Left forelimb (tissue), 1 donor: ENCODE data around the gene AMOT.

Experiments
- DNase-seq: peaks from one replicate; pipeline ENCODE4 v3.0.0-alpha.2; 2018; ENCODE audit warnings: low spot score

AMOT gene

DNA sequence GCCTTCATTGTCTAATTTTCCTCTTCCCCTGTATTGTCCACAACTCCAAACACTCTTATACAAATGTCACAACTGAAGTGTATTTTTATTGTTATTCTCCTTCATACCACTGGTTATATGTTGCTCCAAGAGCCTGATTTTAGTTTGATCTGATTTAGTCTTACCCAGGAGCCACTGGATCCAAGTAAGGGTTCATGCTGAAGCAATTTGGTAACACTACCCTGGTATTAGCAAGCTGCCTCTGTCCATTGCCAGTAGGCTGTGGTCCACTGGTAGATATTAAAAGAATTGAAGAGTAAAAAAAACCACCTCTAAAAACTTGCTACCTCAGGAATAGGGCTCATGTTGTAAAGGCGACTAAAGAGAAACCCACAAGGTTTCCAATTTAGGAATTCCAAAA, 41.2 kb downstream of the AMOT start:
- DNase-seq: no peak

DNA sequence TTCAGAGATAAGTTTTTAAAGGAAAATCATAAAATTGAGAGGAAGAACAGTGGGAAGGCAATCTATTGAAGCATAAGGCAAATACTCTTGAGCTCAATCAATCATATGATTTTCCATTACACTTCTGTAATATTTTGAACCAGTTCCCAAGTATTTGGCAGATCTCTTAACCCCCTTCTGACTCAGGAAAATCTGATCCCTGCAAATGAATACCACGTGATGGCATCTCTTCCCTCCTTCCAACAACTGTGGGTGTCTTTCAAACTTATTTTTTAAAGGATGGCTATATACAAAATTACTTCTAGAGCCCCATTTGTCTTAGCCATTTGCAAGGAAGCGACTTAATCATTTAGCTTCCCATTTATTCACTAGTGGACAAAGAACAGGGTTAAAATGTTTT, 41.9 kb downstream of the AMOT start:
- DNase-seq: no peak

DNA sequence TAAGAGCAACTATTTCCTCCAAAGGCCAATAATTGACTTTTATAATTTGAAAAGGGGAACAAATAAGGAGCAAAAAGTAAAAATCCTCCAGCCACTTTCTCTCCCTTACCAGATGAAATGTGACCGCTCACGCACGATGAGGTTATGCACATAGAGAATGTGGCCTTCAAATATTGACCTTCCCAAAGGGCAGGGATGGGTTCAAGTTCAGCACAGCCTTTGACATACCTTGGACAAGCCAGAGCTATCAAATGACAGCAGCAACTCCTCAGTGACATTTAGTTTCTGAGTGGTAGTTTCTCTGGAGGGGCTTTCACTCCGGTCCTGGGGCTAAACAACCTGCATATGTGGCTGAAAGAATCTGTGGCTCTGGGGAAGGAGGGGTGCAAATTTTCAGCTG, 50.7 kb downstream of the AMOT start:
- DNase-seq: no peak

DNA sequence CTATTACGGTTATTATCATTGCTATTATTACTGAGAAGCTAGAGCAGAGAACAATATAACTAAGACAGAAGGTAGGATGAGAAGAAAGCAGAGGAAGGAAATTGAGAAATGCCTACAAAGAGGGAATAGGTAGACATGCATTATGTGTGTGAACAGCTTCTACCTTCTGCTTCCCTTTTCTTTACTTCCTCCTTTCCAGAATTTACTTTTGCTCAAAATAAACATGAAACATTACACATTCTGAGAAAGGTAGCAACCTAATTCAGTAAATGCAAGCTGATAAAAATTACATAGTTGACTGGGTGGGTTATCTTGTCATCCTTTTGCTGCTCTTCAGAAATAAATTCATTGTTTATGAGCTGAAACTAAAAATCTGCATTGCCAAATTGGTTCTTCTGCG, 54.6 kb downstream of the AMOT start:
- DNase-seq: no peak

DNA sequence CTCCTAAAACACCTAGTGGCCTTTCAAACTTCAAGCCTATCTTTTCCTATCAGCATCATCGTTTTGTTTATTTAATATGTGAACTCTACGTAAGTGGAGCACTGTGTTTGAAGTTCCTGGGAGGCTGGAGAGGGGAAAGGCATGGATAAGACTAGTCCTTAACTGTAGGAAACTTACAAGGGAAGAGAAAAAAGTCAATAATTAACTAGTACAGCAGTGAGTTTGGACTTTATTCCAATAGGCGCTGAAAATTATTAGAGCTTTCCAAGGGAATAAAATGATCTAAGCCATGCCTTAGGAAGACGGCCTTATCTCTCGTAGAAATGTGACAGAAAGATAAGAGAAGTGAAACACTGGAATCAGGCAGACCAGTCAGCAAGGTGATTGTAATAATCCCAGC, 55.3 kb downstream of the AMOT start:
- DNase-seq: no peak

DNA sequence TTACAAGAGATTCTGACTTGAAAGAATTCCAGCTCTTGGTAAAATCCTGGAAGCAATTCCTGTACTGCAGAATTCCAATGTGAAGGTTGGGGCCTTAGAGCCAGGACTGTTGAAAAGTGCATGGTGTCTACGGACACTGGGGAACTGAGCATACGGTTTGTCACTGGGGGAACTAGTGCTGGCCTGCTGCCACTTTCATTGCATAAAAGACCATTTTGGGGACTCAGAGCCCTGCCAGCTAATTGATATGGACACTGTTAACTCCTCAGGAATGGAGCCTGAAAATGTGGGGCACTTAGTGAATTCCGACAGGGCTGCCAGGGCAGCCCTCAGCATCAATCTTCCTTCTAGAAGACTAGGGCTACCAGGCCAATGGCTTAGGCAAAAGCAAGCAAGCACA, 55.9 kb downstream of the AMOT start:
- DNase-seq: no peak

DNA sequence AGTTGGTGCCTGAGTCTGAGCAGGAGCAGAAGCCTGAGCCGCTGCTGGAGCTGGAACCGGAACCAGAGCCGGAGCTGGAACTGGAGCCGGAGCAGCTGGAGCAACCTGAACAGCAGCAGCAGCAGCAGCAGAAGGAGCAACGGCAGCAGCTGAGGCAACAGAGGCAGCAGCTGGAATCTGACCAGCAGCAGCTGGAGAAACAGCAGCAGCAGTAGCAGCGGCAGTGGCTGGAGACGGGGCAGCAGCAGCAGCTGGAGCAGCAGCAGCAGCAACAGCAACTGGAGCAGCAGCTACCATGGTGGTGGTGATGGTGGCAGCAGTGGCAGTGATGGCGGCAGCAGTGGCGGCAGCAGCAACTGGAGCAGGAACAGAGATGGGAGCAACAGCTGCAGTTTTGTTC, 61.5 kb downstream of the AMOT start:
- no peak for DNase-seq

DNA sequence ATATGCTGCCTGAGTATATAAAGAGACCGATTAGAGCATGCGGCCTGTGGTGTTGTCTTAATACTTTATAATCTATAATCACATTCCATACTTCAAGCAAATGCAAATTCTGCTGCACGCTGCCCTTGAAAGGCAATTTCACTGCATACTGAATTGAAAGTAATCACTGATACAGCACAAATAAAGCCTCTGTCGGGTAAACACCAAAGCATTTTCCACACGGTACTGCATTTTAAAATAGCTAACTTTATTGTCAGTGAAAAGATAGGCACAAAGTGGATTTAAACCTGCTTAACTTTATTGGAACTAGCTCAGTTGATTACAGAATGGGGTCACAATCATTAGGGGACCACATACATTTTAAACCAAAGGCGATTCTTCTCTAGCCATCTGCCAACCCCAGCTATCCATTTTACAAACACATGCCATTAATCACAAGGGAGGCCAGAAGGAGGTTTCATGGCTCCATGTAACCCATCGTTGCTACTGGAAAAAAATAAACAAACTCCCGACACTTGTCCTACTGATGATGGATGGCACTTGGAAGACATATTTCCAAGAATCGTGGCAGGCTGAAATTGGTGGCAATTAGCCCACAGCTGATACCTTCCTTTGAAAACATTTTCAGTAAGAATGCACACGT, 65.9 kb downstream of the AMOT start:
- no peak for DNase-seq

DNA sequence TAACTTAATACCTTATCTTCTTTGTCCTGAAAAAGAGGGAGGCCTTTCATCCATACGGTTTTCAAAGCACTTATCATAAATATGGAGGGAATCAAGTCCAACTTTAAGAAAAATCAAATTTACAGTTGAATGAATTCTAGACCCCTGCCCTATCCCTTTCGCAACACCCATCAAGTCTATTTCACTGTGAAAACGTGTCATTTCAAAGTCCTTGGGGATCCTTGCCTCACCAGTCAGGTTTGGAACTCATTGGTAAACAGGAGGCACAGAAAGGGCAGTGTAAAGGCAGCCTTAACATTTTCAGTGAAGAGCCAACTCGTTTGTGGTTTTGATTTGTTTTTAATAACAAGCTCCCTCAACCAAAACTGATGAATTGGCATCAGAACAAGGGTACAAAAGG, 66.5 kb downstream of the AMOT start:
- DNase-seq: no peak

DNA sequence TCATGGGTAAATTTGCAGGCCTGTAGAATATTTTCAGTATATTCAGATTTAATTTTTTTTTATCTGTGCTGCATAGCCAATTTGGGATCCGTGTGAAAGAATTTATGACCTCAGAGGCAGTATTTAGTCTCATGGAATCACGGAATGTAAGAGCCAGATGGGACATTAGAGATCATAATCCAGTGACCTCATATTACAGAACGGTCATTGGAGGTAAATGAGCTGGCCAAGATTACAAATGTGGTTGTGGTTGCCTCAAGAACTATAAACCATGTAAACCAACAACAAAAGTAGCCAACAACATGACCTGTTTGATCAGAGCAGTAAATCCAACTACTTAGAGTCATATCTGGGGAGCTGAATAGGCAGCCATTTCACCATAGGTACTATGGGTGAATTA, 71.6 kb downstream of the AMOT start:
- DNase-seq: no peak

DNA sequence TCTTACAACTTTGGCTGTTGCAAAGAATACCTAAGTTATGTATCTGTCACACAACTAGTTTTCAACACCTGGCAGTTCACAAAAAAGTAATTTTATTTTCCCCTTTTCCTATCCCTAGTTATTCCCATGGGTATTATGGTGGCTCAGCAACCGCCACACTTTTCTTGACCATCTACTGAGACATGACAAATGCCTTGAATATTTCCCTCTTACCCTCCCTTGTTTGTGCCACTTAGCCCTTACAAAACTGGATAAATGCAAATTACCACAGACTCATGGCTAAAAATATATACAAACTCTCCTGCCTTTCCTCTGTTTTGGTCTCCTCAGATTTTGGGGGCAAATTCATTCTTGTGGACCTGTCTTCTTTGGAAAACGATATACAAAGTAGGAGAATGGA, 72.1 kb downstream of the AMOT start:
- no peak for DNase-seq

DNA sequence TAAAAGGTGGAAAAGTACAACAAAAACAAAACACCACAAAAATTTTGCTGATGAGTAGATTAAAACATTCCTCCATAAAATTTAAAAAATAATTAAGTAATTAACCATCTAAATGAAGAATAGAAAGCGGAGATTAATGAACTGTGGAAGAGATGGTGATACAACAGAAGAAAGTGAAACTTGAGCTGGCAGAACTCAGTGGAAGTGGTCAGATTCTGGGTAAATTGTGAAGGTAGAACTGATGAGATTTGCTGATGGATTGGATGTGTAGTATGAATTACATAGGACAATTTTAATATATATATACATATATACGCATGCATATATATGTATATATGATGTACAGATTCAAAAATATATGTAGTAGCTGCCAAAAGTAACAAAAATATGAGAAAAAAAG, 73.9 kb downstream of the AMOT start:
- no peak for DNase-seq

DNA sequence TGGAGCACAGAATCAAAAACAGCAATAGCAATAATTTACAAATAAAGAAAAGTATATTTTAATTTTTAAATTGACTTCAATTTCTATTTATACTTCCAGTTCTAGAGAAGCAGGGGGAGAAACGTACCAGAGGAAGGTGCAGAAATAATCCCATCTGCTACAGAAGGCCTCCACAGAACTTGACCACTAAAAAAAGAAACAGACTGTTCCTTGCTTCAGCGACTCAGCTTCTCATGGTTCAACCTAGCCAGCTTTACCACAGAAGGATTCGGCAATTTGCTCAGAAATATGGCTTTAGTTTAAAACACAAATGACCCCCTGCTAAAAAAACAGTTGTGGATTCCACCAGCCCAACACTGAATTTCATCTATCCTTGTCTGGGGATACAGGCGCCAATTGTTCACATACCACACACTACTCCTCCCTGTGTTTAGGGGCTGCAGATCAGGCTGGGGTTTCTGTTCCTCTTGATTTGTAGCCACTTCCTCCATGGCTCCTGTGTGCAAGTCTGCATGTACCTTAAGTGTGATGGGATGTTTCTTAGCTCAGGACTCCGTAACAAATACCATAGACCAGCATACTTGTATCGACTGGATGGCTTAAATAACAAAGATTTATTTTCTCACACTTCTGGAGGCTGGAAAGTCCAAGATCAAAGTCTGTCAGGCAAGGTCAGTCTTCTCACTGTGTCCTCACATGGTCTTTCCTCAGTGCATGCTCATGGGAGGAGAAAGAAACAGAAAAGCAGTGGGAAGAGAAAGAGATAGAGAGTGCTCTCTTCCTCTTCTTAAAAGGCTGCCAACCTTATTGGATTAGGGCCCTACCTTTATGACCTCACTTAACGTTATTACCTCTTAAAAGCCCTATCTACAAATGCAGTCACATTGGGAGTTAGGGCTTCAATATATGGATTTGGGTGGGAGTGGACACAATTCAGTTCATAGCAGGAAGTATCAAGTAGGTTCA, 79.1 kb downstream of the AMOT start:
- DNase-seq: no peak

DNA sequence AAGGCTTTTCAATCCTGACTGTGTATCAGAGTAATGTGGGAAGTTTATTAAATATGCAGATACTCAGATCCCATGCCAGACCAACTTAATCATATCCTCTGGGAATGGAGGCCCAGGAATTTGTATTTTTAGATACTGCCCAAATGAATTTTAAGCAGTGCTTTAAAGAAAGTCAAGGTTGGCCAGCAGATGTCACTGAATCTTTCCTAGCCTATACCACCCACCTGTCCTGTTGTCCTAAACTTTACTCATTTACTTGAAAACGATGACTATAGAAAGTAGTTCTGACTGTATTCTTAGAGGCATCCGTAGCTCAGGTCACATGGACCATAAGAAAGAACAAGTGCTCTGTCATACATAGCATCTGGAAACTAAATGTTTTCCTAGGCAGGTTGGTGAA, 79.9 kb downstream of the AMOT start:
- DNase-seq: no peak

DNA sequence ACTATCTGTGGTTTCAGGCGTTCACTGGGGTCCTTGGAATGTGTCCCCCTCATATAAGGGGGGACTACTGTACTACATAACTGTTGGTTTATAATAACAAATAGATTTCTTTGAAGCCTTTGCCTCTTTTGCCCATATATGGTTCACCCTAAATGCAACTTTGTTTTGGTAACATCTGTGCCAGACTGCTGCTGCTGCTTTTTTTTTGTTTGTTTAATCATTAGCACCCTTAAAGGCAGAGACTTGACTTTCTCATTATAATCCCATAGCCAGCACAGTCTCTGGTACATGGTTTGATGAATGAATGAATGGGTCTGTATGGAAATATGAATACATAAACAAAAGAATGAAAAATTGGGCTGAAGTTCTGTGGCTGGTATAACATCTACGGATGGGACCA, 80.7 kb downstream of the AMOT start:
- no peak for DNase-seq

DNA sequence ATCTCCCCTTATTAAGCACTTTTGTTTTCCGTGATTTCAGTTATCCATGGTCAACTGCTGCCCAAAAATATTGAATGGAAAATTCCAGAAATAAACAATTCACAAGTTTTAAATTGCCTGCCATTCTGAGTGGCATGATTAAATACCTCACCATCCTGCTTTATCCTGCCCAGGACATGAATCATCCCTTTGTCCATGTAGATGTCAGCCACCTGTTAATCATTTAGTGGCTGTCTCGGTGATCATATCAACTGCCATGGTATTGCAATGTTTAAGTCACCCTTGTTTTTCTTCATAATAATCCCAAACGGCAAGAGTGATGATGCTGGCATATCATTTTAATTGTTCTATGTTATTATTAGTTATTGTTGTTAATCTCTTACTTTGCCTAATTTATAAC, 81.1 kb downstream of the AMOT start:
- no peak for DNase-seq

DNA sequence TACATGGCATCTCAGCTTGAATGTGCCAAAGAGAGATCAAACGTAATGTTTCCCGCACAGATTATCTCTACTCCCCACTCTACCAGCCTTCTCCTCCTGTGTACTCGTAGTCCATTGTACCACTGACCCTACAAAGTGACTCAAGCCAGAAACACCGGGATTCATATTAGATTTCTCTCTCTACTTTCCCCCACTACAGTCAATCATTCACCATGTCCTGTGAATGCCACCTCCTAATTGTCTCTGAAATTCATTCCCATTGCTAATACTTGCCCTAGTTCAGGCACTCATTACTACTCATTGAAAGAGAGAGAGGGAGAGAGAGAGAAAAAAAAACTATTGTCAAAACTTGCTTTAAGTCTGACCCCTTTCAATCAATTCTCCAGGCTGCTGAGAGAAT, 82.7 kb downstream of the AMOT start:
- DNase-seq: no peak

DNA sequence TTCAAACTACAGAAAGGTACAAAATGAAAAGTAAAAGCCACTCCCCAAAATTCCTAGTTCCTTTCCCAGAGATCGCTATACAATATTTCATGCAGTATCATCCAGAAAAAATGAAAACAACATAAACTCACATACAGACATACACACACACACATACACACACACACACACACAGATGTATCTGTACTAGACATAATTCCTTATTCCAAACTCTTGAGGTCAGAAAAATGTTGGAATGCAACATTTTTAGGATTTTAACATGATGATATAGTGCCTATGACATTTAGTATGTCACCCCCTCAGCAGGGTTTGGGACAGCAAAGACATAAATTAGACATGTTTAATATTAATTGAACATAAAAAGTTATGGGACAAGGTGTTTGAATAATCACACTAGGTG, 87.5 kb downstream of the AMOT start:
- no peak for DNase-seq

DNA sequence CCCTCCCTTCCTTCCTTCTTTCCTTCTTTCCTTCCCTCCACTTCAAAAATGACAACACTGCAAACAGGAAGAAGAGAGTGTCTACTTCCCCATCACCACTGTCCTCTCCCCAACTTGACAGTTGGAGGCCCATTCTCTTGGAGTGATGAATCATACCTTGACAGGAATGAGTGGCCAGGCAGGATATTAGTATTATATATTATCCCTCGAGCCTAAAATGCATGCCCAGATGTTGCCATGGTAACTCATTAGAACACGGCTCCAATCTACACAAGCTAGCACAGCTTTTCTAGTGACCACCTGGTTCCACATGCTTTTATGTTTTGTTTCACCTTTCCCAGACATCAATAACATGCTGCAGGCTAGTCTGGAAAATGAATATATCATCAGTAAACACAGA, 89.6 kb downstream of the AMOT start:
- DNase-seq: no peak

DNA sequence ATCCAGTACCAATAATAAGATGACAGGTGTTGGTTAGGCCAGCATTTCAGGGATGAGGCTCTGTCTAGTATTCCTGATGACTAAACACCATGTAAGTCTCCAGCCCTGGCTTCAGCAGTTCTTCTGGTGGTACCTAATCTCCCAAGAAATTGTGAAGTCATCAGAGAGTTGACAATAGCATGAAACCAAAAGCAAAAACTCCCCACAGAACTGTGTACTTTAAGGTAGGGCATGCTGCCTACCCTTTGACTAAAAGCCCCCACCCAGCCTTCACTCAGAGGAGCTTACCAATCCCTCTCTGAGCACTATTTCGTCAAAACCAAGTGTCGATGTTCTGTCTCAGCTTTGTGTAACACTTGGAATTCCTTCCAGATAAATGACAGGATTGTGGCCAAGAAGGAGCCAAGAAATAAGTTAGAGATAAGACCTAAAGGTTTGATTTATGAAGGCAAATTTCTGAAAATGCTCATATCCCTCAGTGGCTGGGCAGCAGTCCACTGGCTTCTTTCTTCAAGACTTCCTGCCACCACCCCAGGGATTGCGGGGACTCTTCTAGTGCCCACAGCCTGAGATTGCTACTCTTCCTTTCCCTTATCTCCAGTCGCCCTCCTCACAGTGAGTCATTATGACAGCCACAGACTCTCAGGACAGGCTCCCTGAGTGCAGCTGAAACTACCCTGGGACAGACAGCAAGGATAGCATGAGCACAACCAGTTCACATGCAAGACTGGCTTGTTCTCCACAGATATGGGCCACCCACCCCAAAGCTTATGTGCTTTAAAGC, 93.6 kb downstream of the AMOT start:
- DNase-seq: no peak

DNA sequence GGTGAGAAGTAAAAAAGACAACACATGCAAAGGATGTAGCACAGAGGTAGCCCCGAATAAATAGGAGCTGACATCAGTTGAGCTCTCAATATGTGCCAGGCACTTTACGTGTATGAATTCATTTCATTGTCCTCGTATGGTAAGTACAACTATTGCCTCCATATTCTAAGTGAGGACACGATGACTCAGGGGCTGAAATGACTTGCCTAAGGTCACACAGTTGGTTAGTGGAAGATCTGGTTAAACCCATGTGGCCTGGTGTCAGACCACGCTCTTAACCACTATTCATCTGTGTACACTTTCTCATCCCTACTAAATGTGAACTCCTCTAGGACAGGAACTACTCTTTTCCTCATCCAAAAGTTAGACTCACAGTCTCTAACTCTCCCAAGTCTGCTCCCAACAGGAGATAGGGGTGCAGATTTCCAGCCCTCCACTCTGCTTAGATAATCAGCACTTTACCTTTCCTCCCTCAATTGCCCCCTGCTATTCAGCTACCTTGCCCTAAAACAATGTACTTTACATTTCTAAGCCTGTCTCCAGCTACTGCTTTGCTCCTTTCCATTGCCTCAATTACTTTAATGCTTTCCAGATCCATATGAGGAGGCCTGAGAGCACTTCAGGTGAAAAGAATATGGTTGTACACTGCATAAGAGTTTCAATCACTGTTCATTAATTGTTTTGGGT, 102.1 kb downstream of the AMOT start:
- DNase-seq: no peak

DNA sequence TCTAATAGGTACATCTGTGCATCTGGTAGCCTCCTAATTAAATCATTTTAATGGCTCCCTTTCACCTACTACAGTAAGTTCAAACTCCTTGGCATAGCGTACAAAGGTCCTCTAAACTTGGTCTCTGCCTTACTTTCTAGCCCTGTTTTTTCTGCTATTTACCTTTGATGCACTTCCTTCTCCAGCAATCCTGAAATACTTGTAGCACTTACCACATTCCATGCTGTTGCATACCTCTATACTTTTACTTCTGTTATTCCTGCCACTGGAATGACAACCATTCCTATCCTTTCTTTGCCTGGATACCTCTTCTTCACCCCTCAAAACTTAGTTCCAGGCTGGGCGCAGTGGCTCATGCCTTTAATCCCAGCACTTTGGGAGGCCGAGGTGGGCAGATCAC, 104.3 kb downstream of the AMOT start:
- no peak for DNase-seq
